ENCODE measurements around the gene GIGYF2. TPM values are rescaled to one million over a fixed set of nuclear protein-coding genes. Genes with fewer than 3 reads are reported as not detected.

GIGYF2 gene
- total and polyA plus RNA-seq, 2 of the 4 experiments (the other 2 are of a cell fraction): 14.7 to 66.0 TPM

DNA sequence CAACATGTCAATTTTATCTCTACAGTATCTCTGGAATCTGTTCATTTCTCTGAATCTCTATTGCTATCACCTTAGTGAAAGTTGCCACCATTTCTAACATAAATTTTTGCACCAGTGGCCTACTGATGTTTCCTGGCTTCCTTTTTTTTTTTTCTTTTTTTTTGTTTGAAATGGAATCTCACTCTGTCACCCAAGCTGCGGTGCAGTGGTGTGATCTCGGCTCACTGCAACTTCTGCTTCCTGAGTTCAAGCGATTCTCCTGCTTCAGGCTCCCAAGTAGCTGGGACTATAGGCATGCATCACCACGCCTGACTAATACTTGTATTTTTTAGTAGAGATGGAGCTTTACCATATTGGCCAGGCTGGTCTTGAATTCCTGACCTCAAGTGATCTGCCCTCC is 44.2 kb downstream of the GIGYF2 start:
- ATAC-seq (ENCODE audit: low read depth) (no peak), DNase-seq (no peak)
- Histone ChIP-seq H3K56ac (ENCODE audit: extremely low read depth, insufficient read depth, low read length) (no peak overlapping the region), H3K9ac (ENCODE audit: low read depth, low read length) (no peak overlapping the region), H3K14ac (replicated peaks; ENCODE audit: low read depth, low read length) (no peak overlapping the region), H3K36me3 (ENCODE audit: control insufficient read depth, insufficient read depth, low read length) (peaks cover 15% of the 10 kb centered on the region), H3K4me2 (ENCODE audit: low read depth, low read length) (no peak overlapping the region), H2BK20ac (ENCODE audit: low read depth, low read length) (no peak overlapping the region), H3K4me3 (ENCODE audit: insufficient read depth, low read depth, low read length) (no peak overlapping the region), H2AK5ac (ENCODE audit: low read depth, low read length) (no peak overlapping the region), H2BK5ac (ENCODE audit: low read depth, low read length, poor library complexity, severe bottlenecking) (no peak overlapping the region), H2AK9ac (replicated peaks; ENCODE audit: low read depth, low read length, poor library complexity) (no peak overlapping the region), H3K79me1 (ENCODE audit: low read depth in 1 of 2, low read length in 2 of 2) (peaks cover 7 to 30% of the 10 kb centered on the region in 2 experiments), H3K4ac (ENCODE audit: low read depth, low read length) (no peak overlapping the region), H4K91ac (ENCODE audit: insufficient read depth, low read depth, low read length) (no peak overlapping the region), H3K23ac (ENCODE audit: low read depth, low read length) (no peak overlapping the region), H3K9me1 (ENCODE audit: insufficient read depth, low read length) (no peaks in the 10 kb centered on the region; the same call in 1 of the 2 replicates), H3K27me3 (ENCODE audit: control insufficient read depth, insufficient read depth, low read length) (no peaks in the 10 kb centered on the region), H2BK120ac (ENCODE audit: low read depth, low read length) (no peak overlapping the region), H3K18ac (ENCODE audit: low read depth, low read length) (no peak overlapping the region), H3K4me1 (ENCODE audit: control insufficient read depth, insufficient read depth, low read length) (no peaks in the 10 kb centered on the region), H2AFZ (replicated peaks; ENCODE audit: low read length, poor library complexity) (no peak overlapping the region), H3K27ac (ENCODE audit: insufficient read depth, low read length) (no peak overlapping the region), H4K8ac (ENCODE audit: low read depth in 2 of 2, low read length in 2 of 2) (no peak overlapping the region), H4K20me1 (ENCODE audit: insufficient read depth, low read length) (no peaks in the 10 kb centered on the region), H4K5ac (ENCODE audit: low read depth, low read length) (no peak overlapping the region), H2BK15ac (ENCODE audit: low read depth, low read length) (no peak overlapping the region), H3K9me3 (ENCODE audit: control insufficient read depth, insufficient read depth, low read length) (no peaks in the 10 kb centered on the region)
- dilution Hi-C loops (cut with HindIII; ENCODE audit: low sequenced_read_pairs, unreplicated experiment): no loop called here
- TF ChIP-seq ELK1 (IDR thresholded peaks at IDR 0.05; ENCODE audit: borderline replicate concordance, low read depth, low read length) (no peak), RAD21 (IDR thresholded peaks at IDR 0.05; ENCODE audit: low read length) (no peak), RCOR1 (IDR thresholded peaks at IDR 0.05; ENCODE audit: insufficient replicate concordance, low read length) (no peak), FOS (IDR thresholded peaks at IDR 0.05; ENCODE audit: low read depth, low read length) (no peak), POLR2A (IDR thresholded peaks at IDR 0.05; ENCODE audit: low read depth, low read length) (no peak), MAZ (IDR thresholded peaks at IDR 0.05; ENCODE audit: borderline replicate concordance, low read depth, low read length) (no peak), CHD1 (IDR thresholded peaks at IDR 0.05; ENCODE audit: low read depth, low read length) (no peak), CEBPB (IDR thresholded peaks at IDR 0.05; ENCODE audit: low read depth, low read length) (no peak)
- no CpG with 5 or more reads among the region's 4 CpGs for WGBS, 2 experiments (ENCODE audit: extremely low coverage in 2 of 2, insufficient read length in 1 of 2)
- BruUV-seq (replicated peaks): no TSS peak
- CTCF ChIA-PET: no interaction called here
- POLR2A ChIA-PET (ENCODE audit: unreplicated experiment): no interaction called here
- intact Hi-C loops (cut with micrococcal nuclease): no loop called here
- in situ Hi-C loops (cut with MboI; ENCODE audit: low sequenced_read_pairs): no loop called here

Data from IMR-90 (cell line).